Right renal pelvis (tissue), 4 donors: Measurements from ENCODE around the gene NOX1. TPM values are rescaled to one million over a fixed set of nuclear protein-coding genes. Genes with fewer than 3 reads are reported as not detected.

ENCODE experiments used
- DNase-seq, 4 donors: peaks; one replicate each; pipeline ENCODE4 v3.0.0-alpha.2; 2013; ENCODE audit warnings: low read depth in 4 of 4, low spot score in 3 of 4, missing footprints in 1 of 4
- polyA plus RNA-seq, 4 donors: library from polyadenylated mRNA; unstranded; fragments of 120-200 nt; gene quantifications; one replicate each; pipeline ENCODE4 v1.2.1, GENCODE V29; 2013; ENCODE audit not compliant: insufficient read length in 4 of 4

NOX1 gene
- 1 to 10 TPM in 3 of 4 donors, under 1 TPM in 1; 0.42 to 1.2 (median 1.1) TPM for polyA plus RNA-seq

GRCh38 chrX:100874325-100874724 is at the start of gene NOX1:
Gene NOX1 (minus strand): TSS chrX:100874359. CDS start chrX:100874139, 220 bp downstream.
- no peak for DNase-seq

- DNase-seq = no peak
These were observed 41.4 kb upstream of the NOX1 start for GRCh38 chrX:100915562-100915961.

- DNase-seq = no peak
These were observed 39.0 kb upstream of the NOX1 start for GRCh38 chrX:100913111-100913510.

GRCh38 chrX:100911731-100912130 is 37.6 kb upstream of the NOX1 start:
- DNase-seq = no peak

- DNase-seq = no peak
These were observed 31.5 kb upstream of the NOX1 start for GRCh38 chrX:100905620-100906019.

- no peak for DNase-seq
These were observed 30.3 kb upstream of the NOX1 start for GRCh38 chrX:100904433-100904832.

GRCh38 chrX:100895365-100896075 is 21.4 kb upstream of the NOX1 start:
- DNase-seq = no peak

- no peak for DNase-seq
These were observed 9.5 kb upstream of the NOX1 start for GRCh38 chrX:100883654-100884053.

GRCh38 chrX:100880368-100880767 is 6.2 kb upstream of the NOX1 start:
- no peak for DNase-seq

- no peak for DNase-seq
These were observed 2.3 kb downstream of the NOX1 start for GRCh38 chrX:100871594-100872560.

GRCh38 chrX:100870527-100870926 is 3.6 kb downstream of the NOX1 start:
- DNase-seq = no peak

- no peak for DNase-seq
These were observed 5.9 kb downstream of the NOX1 start for GRCh38 chrX:100868273-100868672.

- DNase-seq = no peak
These were observed 9.3 kb downstream of the NOX1 start for GRCh38 chrX:100864657-100865391.

GRCh38 chrX:100863326-100863864 is 10.8 kb downstream of the NOX1 start:
- DNase-seq = peak in 3 of 4 donors; percentile 5 to 14 (median 7)

GRCh38 chrX:100852810-100853209 is 21.3 kb downstream of the NOX1 start:
- no peak for DNase-seq

- no peak for DNase-seq
These were observed 23.8 kb downstream of the NOX1 start for GRCh38 chrX:100850317-100850716.

GRCh38 chrX:100831219-100831946 is 42.8 kb downstream of the NOX1 start:
- no peak for DNase-seq

- no peak for DNase-seq
These were observed 43.6 kb downstream of the NOX1 start for GRCh38 chrX:100830547-100830946.

- DNase-seq = no peak
These were observed 44.0 kb downstream of the NOX1 start for GRCh38 chrX:100830143-100830542.

GRCh38 chrX:100829730-100830129 is 44.4 kb downstream of the NOX1 start:
- DNase-seq = no peak
